ENCODE data around the gene ADAM33. TPM values are rescaled to one million over a fixed set of nuclear protein-coding genes. Genes with fewer than 3 reads are reported as not detected.
A peak's percentile ranks its signal among the peaks of the same experiment; 100 is the strongest.

Gene ADAM33, protein sequence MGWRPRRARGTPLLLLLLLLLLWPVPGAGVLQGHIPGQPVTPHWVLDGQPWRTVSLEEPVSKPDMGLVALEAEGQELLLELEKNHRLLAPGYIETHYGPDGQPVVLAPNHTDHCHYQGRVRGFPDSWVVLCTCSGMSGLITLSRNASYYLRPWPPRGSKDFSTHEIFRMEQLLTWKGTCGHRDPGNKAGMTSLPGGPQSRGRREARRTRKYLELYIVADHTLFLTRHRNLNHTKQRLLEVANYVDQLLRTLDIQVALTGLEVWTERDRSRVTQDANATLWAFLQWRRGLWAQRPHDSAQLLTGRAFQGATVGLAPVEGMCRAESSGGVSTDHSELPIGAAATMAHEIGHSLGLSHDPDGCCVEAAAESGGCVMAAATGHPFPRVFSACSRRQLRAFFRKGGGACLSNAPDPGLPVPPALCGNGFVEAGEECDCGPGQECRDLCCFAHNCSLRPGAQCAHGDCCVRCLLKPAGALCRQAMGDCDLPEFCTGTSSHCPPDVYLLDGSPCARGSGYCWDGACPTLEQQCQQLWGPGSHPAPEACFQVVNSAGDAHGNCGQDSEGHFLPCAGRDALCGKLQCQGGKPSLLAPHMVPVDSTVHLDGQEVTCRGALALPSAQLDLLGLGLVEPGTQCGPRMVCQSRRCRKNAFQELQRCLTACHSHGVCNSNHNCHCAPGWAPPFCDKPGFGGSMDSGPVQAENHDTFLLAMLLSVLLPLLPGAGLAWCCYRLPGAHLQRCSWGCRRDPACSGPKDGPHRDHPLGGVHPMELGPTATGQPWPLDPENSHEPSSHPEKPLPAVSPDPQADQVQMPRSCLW
- 0.11 TPM in 1 of 2 replicates, not detected in the other for total RNA-seq (2014; rRNA removed)
- percentile 11 among the genes with signal in this experiment for Bru-seq, nascent RNA
- BruChase-seq, experiment 1, labeled RNA remaining after a 6-hour chase = percentile 13 among the genes with signal in this experiment
- BruChase-seq, experiment 2, labeled RNA remaining after a 2-hour chase = not detected
- long read RNA-seq = 0 reads

DNA sequence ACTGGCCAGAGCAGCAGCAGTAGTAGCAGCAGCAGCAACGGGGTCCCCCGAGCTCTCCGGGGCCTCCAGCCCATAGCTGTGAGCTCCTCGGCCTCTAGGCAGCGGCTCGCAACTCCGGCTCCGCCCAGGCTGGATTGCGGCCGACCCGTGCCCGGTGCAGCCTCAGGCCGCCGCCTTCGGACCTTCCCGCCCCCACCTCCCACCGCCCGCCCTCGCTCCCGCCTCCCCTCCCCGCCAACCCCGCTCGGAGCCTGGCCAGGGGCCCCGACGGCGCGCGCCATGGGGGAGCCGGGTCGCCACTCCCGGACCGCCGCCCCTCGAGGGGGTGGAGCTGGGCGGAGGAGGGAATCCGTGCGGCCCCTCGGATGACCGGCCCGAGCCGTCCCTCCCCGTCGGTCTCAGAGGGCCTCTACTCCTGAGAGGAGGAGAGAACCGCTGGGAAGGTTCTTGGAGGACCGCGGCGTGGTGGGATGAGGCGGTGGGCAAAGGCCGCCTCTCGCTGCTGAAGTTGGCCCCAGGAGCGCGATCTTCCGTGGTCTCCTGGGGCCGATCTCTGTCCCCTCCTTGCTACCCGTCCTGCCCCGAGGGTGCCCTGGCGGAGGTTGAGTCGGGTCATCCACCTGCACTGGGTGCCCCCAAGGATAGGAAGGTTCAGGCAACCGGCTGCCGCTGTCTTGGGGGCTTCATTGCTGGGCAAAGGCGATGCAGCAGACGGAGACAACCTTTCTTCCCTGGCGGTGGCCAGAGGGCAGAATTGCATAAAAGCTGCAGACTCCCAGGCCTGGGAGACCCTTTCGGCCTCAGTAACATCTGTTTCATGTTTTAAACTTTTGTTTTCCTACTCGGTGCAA, at the start of gene ADAM33:
Gene ADAM33 (minus strand): TSS at position 80 of the 851 bp plus-strand sequence. CDS start 6 bp downstream, at position 74.
- ATAC-seq (peak; percentile 14; the same call in 1 of the 2 replicates), DNase-seq (no peak)
- Histone ChIP-seq H3K27me3 (ENCODE audit: low read length) (peaks cover 9% of the 10 kb centered on the region), H2AFZ (ENCODE audit: low read length) (peak within 1 kb of the TSS; percentile 72; the same call in 1 of the 2 replicates), H3K9ac (ENCODE audit: low read length) (no peak within 1 kb of the TSS), H3K4me1 (ENCODE audit: insufficient read depth, low read length) (peaks cover 10% of the 10 kb centered on the region), H3K4me3 (ENCODE audit: low read length) (peak within 1 kb of the TSS; percentile 60), H3K79me2 (ENCODE audit: low read length) (no peaks in the 10 kb centered on the region), H3K9me3 (ENCODE audit: low read length) (no peaks in the 10 kb centered on the region), H3K9me2 (replicated peaks; ENCODE audit: low read length) (no peaks in the 10 kb centered on the region), H3K27ac (ENCODE audit: low read length) (no peak within 1 kb of the TSS), H3K4me2 (ENCODE audit: low read length) (peak within 1 kb of the TSS; percentile 78), H4K20me1 (ENCODE audit: low read length) (no peaks in the 10 kb centered on the region), H3F3A (ENCODE audit: low read length, unreplicated experiment) (no peaks in the 10 kb centered on the region), H3K36me3 (ENCODE audit: low read depth, low read length) (no peaks in the 10 kb centered on the region)
- ChIA-PET POLR2A (ENCODE audit: unreplicated experiment) (no interaction called here), CTCF (no interaction called here)
- no TSS peak for BruUV-seq (replicated peaks)
- TF ChIP-seq EZH2phosphoT487 (IDR thresholded peaks at IDR 0.05; ENCODE audit: borderline replicate concordance, low read length) = no peak
- intact Hi-C loops (cut with micrococcal nuclease) = no loop called here

DNA sequence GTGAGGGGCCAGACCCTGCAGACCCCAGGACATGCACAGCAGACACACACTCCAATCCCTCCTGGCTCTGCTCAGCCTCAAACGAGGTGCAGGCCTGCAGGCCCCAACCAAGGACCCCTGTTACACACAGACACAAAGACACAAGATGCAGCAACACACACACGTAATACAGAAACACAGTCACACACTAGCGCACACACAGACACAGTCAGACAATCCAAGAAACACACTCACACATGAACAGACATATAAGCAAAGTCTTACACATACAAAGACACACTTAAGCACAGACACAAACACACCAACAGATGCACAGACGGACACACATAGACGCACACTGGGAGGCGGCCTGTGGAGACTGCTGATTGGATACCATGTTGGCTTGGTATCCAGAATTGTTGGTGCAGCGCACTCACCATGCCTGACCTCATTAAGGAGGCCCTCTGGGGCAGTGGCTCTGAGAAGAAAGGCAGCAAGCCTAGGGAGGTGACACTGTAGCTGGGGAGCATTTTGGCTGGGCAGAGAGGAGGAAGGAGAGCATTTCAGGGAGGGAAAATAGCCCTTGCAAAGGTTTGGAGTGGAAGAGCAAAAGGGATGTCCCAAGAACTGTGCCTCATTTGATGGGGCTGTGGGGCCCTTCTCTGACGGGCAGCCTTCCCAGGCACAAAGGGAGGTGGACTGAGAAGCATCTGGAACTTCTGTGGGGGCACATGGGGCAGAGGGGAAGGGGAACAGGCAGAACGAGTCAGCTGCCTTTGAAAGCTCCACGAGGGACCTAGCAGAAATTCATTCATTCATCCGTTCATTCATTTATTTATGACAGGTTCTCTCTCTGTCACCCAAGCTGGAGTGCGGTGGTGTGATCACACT, 49.2 kb upstream of the ADAM33 start:
- ATAC-seq (no peak), DNase-seq (no peak)
- H3K9me2 ChIP-seq (replicated peaks; ENCODE audit: low read length) = no peaks in the 10 kb centered on the region
- H3K27me3 ChIP-seq (ENCODE audit: low read length) = no peaks in the 10 kb centered on the region
- no peak overlapping the region for H2AFZ ChIP-seq (ENCODE audit: low read length)
- TF ChIP-seq, protein P1, sequence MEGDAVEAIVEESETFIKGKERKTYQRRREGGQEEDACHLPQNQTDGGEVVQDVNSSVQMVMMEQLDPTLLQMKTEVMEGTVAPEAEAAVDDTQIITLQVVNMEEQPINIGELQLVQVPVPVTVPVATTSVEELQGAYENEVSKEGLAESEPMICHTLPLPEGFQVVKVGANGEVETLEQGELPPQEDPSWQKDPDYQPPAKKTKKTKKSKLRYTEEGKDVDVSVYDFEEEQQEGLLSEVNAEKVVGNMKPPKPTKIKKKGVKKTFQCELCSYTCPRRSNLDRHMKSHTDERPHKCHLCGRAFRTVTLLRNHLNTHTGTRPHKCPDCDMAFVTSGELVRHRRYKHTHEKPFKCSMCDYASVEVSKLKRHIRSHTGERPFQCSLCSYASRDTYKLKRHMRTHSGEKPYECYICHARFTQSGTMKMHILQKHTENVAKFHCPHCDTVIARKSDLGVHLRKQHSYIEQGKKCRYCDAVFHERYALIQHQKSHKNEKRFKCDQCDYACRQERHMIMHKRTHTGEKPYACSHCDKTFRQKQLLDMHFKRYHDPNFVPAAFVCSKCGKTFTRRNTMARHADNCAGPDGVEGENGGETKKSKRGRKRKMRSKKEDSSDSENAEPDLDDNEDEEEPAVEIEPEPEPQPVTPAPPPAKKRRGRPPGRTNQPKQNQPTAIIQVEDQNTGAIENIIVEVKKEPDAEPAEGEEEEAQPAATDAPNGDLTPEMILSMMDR (conservative IDR thresholded peaks at IDR 0.05; ENCODE audit: low read depth, low read length) = no peak
- TF ChIP-seq EZH2phosphoT487 (IDR thresholded peaks at IDR 0.05; ENCODE audit: borderline replicate concordance, low read length) (no peak), EZH2 (IDR thresholded peaks at IDR 0.05; ENCODE audit: low read length, unreplicated experiment) (no peak)
- intact Hi-C loops (cut with micrococcal nuclease) = no loop called here
- H3K4me3 ChIP-seq (ENCODE audit: low read length) = no peak overlapping the region
- no peaks in the 10 kb centered on the region for H3K9me3 ChIP-seq (ENCODE audit: low read length)
- H4K20me1 ChIP-seq (ENCODE audit: low read length) = no peaks in the 10 kb centered on the region
- H3K36me3 ChIP-seq (ENCODE audit: low read depth, low read length) = no peaks in the 10 kb centered on the region
- no peak overlapping the region for H3K9ac ChIP-seq (ENCODE audit: low read length)
- H3K4me2 ChIP-seq (ENCODE audit: low read length) = no peak overlapping the region
- ChIA-PET POLR2A (ENCODE audit: unreplicated experiment) (no interaction called here), CTCF (no interaction called here)
- no peaks in the 10 kb centered on the region for H3F3A ChIP-seq (ENCODE audit: low read length, unreplicated experiment)
- H3K27ac ChIP-seq (ENCODE audit: low read length) = no peak overlapping the region
- BruUV-seq (replicated peaks) = no TSS peak
- H3K4me1 ChIP-seq (ENCODE audit: insufficient read depth, low read length) = peaks cover 20% of the 10 kb centered on the region
- no peaks in the 10 kb centered on the region for H3K79me2 ChIP-seq (ENCODE audit: low read length)

All from PC-3 (cell line).